Endothelial cell of umbilical vein (primary cell): ENCODE data around the gene AJM1.

Experiments
- CTCF ChIP-seq, 2 donors: IDR thresholded peaks; 1 replicate in 1 of 2; 2 replicates in 1 of 2; pipeline ENCODE4 v1.5.1; 2011; ENCODE audit warnings: low read length in 2 of 2, mild to moderate bottlenecking in 2 of 2, moderate library complexity in 2 of 2, control low read depth in 1 of 2, inconsistent platforms in 1 of 2, low read depth in 1 of 2; ENCODE audit not compliant: insufficient read depth in 1 of 2; ENCODE audit errors: extremely low read depth in 1 of 2
- EZH2 ChIP-seq: IDR thresholded peaks from 2 replicates; pipeline ENCODE4 v1.6.1; 2012; ENCODE audit warnings: borderline replicate concordance, low read depth, mild to moderate bottlenecking, moderate library complexity, low read length, inconsistent platforms; ENCODE audit not compliant: severe bottlenecking
- FOS ChIP-seq: IDR thresholded peaks from 2 replicates; pipeline ENCODE4 v1.6.1; 2011; ENCODE audit warnings: mild to moderate bottlenecking, low read length, moderate library complexity, borderline replicate concordance; ENCODE audit not compliant: insufficient read depth
- POLR2A ChIP-seq: IDR thresholded peaks from 2 replicates; pipeline ENCODE4 v1.6.1; 2012; ENCODE audit warnings: low read depth, mild to moderate bottlenecking, control low read depth, low read length
- POLR2AphosphoS5 ChIP-seq: IDR thresholded peaks from 2 replicates; pipeline ENCODE4 v1.6.1; 2012; ENCODE audit warnings: low read depth, mild to moderate bottlenecking, control low read depth, low read length, moderate library complexity; ENCODE audit not compliant: insufficient read depth

- TF ChIP-seq CTCF (IDR thresholded peaks at IDR 0.05; ENCODE audit: extremely low read depth in 1 of 2, insufficient read depth in 1 of 2, low read depth in 1 of 2, low read length in 2 of 2) (no peak), POLR2A (no peak), FOS (no peak), EZH2 (no peak), POLR2AphosphoS5 (no peak)
These were observed 13.3 kb downstream of the AJM1 start for GRCh38 chr9:136855461-136856078.
